Forelimb muscle (tissue), 1 donor: ENCODE measurements around the gene RSPH3. TPM values are rescaled to one million over a fixed set of nuclear protein-coding genes. Genes with fewer than 3 reads are reported as not detected.
A peak's percentile ranks its signal among the peaks of the same experiment; 100 is the strongest.
"Not testable (repeated sequence)": the region's sequence is repeated elsewhere in the genome, so short reads cannot be mapped to it uniquely, and the experiment has no call there.

Experiments used
- DNase-seq: peaks from one replicate; pipeline ENCODE4 v3.0.0-alpha.2; 2013; ENCODE audit warnings: low read depth
- polyA plus RNA-seq: library from polyadenylated mRNA; unstranded; fragments of 120-200 nt; gene quantifications from one replicate; pipeline ENCODE4 v1.2.1, GENCODE V29; 2013; ENCODE audit not compliant: insufficient read length

RSPH3 gene
- 2.9 TPM for polyA plus RNA-seq

- DNase-seq, result peak; percentile 44
Observed at GRCh38 chr6:158999666-159000403, at the start of gene RSPH3. RSPH3 (minus strand) TSS chr6:159000202; CDS start chr6:158999550, 652 bp downstream.

- DNase-seq, result no peak
Observed at GRCh38 chr6:159047891-159048685, 48.1 kb upstream of the RSPH3 start.

- DNase-seq, result no peak
Observed at GRCh38 chr6:159045801-159046200, 45.8 kb upstream of the RSPH3 start.

GRCh38 chr6:159044899-159045727 lies 45.1 kb upstream of the RSPH3 start, which contains the start of gene TAGAP:
TAGAP (minus strand) TSS chr6:159044991; CDS start chr6:159044146, 845 bp downstream.
- DNase-seq, result no peak

GRCh38 chr6:159043947-159044346 lies 43.9 kb upstream of the RSPH3 start:
- DNase-seq, result no peak

- no peak for DNase-seq
Observed at GRCh38 chr6:159043251-159043650, 43.2 kb upstream of the RSPH3 start.

- DNase-seq, result no peak
Observed at GRCh38 chr6:159042826-159043181, 42.8 kb upstream of the RSPH3 start.

GRCh38 chr6:159042003-159042825 lies 42.2 kb upstream of the RSPH3 start:
- DNase-seq, result no peak

- no peak for DNase-seq
Observed at GRCh38 chr6:159041181-159041580, 41.2 kb upstream of the RSPH3 start.

GRCh38 chr6:159039885-159040258 lies 39.9 kb upstream of the RSPH3 start:
- no peak for DNase-seq

- DNase-seq, result no peak
Observed at GRCh38 chr6:159038914-159039884, 39.2 kb upstream of the RSPH3 start.

- DNase-seq, result not testable (repeated sequence)
Observed at GRCh38 chr6:159038318-159038717, 38.3 kb upstream of the RSPH3 start.

- no peak for DNase-seq
Observed at GRCh38 chr6:159037756-159038290, 37.8 kb upstream of the RSPH3 start.

GRCh38 chr6:159036673-159037072 lies 36.7 kb upstream of the RSPH3 start:
- DNase-seq, result no peak

- DNase-seq, result no peak
Observed at GRCh38 chr6:159035891-159036290, 35.9 kb upstream of the RSPH3 start.

- DNase-seq, result no peak
Observed at GRCh38 chr6:159033160-159034049, 33.4 kb upstream of the RSPH3 start.

- DNase-seq, result no peak
Observed at GRCh38 chr6:159031846-159032245, 31.8 kb upstream of the RSPH3 start.

- DNase-seq, result no peak
Observed at GRCh38 chr6:159030168-159030567, 30.2 kb upstream of the RSPH3 start.

- not testable (repeated sequence) for DNase-seq
Observed at GRCh38 chr6:159025224-159025623, 25.2 kb upstream of the RSPH3 start.
